H1 (cell line): ENCODE results near the gene TNFRSF6B. TPM values are rescaled to one million over a fixed set of nuclear protein-coding genes. Genes with fewer than 3 reads are reported as not detected.

Source experiments
- ASH2L ChIP-seq: fragments of 200-600, 300-600 bp; sonication (generic); IDR thresholded peaks from one replicate; pipeline ENCODE4 v1.7.1; 2017; ENCODE audit warnings: low read length
- BRCA1 ChIP-seq: IDR thresholded peaks from 2 replicates; pipeline ENCODE4 v1.6.1; 2012; ENCODE audit warnings: low read depth, low read length, improper control_type of control experiment
- CEBPB ChIP-seq: IDR thresholded peaks from 2 replicates; pipeline ENCODE4 v1.6.1; 2012; ENCODE audit warnings: low read depth, low read length
- EP300 ChIP-seq, 2 experiments: IDR thresholded peaks; 1 replicate in 1 of 2; 2 replicates in 1 of 2; pipeline ENCODE4 v1.6.1; 2011 to 2012; ENCODE audit warnings: low read depth in 2 of 2, low read length in 2 of 2, mild to moderate bottlenecking in 2 of 2, borderline replicate concordance in 1 of 2, inconsistent platforms in 1 of 2, moderate library complexity in 1 of 2
- EZH2 ChIP-seq: fragments of 200-600 bp; sonication (generic); IDR thresholded peaks from 2 replicates; pipeline ENCODE4 v1.7.1; 2012; ENCODE audit warnings: low read depth, mild to moderate bottlenecking, moderate library complexity, low read length, inconsistent platforms; ENCODE audit not compliant: severe bottlenecking
- GABPA ChIP-seq: IDR thresholded peaks from 2 replicates; pipeline ENCODE4 v1.6.1; 2011; ENCODE audit warnings: mild to moderate bottlenecking, low read length, moderate library complexity, borderline replicate concordance; ENCODE audit not compliant: insufficient read depth
- KDM5A ChIP-seq: fragments of 200-600 bp; IDR thresholded peaks from 2 replicates; pipeline ENCODE4 v1.7.1; 2012; ENCODE audit warnings: mild to moderate bottlenecking, low read length, inconsistent platforms, mixed read lengths
- NRF1 ChIP-seq: IDR thresholded peaks from 2 replicates; pipeline ENCODE4 v1.6.1; 2011; ENCODE audit warnings: mild to moderate bottlenecking, low read depth, low read length, improper control_type of control experiment
- POU5F1 ChIP-seq: IDR thresholded peaks from 2 replicates; pipeline ENCODE4 v1.6.1; 2011; ENCODE audit warnings: low read depth, mild to moderate bottlenecking, low read length, moderate library complexity
- RAD21 ChIP-seq, 2 experiments: IDR thresholded peaks in 1 of 2; conservative IDR thresholded peaks in 1 of 2; 2 replicates each; pipeline ENCODE4 v1.6.1; 2011; ENCODE audit warnings: low read depth in 2 of 2, low read length in 2 of 2, improper control_type of control experiment in 1 of 2, inconsistent platforms in 1 of 2, mild to moderate bottlenecking in 1 of 2, moderate library complexity in 1 of 2
- SIN3A ChIP-seq, 2 experiments: IDR thresholded peaks in 1 of 2; conservative IDR thresholded peaks in 1 of 2; 2 replicates each; pipeline ENCODE4 v1.6.1; 2011 to 2012; ENCODE audit warnings: low read length in 2 of 2, improper control_type of control experiment in 1 of 2, low read depth in 1 of 2, mild to moderate bottlenecking in 1 of 2
- SP1 ChIP-seq: IDR thresholded peaks from 2 replicates; pipeline ENCODE4 v1.6.1; 2011; ENCODE audit warnings: low read depth, low read length
- SP4 ChIP-seq: IDR thresholded peaks from 2 replicates; pipeline ENCODE4 v1.6.1; 2012; ENCODE audit warnings: low read length, inconsistent platforms
- SUZ12 ChIP-seq: fragments of 200-600 bp; sonication (generic); IDR thresholded peaks from 2 replicates; pipeline ENCODE4 v1.6.1; 2012; ENCODE audit warnings: mild to moderate bottlenecking, inconsistent platforms, low read length, moderate library complexity, mixed read lengths
- TAF1 ChIP-seq: IDR thresholded peaks from 2 replicates; pipeline ENCODE4 v1.6.1; 2011; ENCODE audit warnings: mild to moderate bottlenecking, low read depth, low read length
- TBP ChIP-seq: IDR thresholded peaks from 2 replicates; pipeline ENCODE4 v1.6.1; 2011; ENCODE audit warnings: low read depth, low read length, improper control_type of control experiment
- TEAD4 ChIP-seq: IDR thresholded peaks from 2 replicates; pipeline ENCODE4 v1.6.1; 2012; ENCODE audit warnings: low read depth, low read length, inconsistent platforms, mixed read lengths
- YY1 ChIP-seq: IDR thresholded peaks from 2 replicates; pipeline ENCODE4 v1.6.1; 2011; ENCODE audit warnings: low read depth, mild to moderate bottlenecking, low read length
- polyA plus RNA-seq, 7 experiments: library from polyadenylated mRNA; depleted of rRNA in 3 of 7; stranded (reverse) in 5 of 7; unstranded in 2 of 7; fragments of >200 nt in 5 of 7; fragments of 200-250 nt in 2 of 7; gene quantifications; 1 replicate in 5 of 7; 2 replicates in 1 of 7; 4 replicates in 1 of 7; pipeline versions ENCODE4 v1.2.1 to v1.2.3, GENCODE V29; 2011 to 2013; ENCODE audit warnings: missing spikeins in 2 of 7, mixed read lengths in 2 of 7
- total RNA-seq: library from RNA; stranded (reverse); fragmentation: NEBNext Ultra II Directional; extraction: Animal tissue kit (Norgen Biotek cat#: 25700); gene quantifications from 2 replicates; pipeline ENCODE4 v1.2.1, GENCODE V29; 2021
- TF ChIP-seq, protein P1 (sequence below): IDR thresholded peaks from 2 replicates; pipeline ENCODE4 v1.6.1; 2012; ENCODE audit warnings: low read length, inconsistent platforms
- TF ChIP-seq, protein P2 (sequence below): IDR thresholded peaks from 2 replicates; pipeline ENCODE4 v1.6.1; 2012; ENCODE audit warnings: inconsistent platforms
- TF ChIP-seq, protein P3 (sequence below): IDR thresholded peaks from 2 replicates; pipeline ENCODE4 v1.6.1; 2011; ENCODE audit warnings: low read length, improper control_type of control experiment

TNFRSF6B gene
- total and polyA plus RNA-seq, 2 of the 8 experiments (the other 6 are each of a cell fraction or from before 2014, with no cell fraction given), result 3.1 TPM; not detected in 1

DNA sequence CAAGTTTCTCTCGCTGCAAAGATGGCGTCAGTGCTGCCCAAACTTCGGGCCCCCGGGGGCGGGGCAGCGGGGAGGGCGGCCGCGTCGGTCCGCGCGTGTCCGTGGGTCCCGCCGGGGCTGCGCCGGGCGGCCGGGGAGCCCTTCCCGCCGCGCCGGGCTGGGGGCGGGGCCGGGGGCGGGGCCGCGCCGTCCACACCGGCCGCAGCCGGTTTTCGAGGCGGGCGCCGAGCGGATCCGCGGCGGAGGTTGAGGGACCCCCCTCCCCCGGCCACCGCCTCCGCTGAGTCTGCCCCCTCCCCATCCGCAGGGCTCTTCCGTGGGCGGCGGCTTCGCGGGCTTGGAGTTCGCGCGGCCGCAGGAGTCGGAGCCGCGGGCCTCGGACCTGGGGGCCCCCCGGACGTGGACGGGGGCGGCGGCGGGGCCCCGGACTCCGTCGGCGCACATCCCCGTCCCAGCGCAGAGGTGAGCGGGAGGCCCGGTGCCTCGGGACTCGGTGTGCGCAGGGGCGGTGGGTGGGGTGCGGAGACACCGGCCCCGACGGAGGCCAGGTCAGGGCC, 43.7 kb downstream of the TNFRSF6B start (continued):
- TF ChIP-seq, protein P1, sequence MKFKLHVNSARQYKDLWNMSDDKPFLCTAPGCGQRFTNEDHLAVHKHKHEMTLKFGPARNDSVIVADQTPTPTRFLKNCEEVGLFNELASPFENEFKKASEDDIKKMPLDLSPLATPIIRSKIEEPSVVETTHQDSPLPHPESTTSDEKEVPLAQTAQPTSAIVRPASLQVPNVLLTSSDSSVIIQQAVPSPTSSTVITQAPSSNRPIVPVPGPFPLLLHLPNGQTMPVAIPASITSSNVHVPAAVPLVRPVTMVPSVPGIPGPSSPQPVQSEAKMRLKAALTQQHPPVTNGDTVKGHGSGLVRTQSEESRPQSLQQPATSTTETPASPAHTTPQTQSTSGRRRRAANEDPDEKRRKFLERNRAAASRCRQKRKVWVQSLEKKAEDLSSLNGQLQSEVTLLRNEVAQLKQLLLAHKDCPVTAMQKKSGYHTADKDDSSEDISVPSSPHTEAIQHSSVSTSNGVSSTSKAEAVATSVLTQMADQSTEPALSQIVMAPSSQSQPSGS, result no peak
- TF ChIP-seq, protein P2, sequence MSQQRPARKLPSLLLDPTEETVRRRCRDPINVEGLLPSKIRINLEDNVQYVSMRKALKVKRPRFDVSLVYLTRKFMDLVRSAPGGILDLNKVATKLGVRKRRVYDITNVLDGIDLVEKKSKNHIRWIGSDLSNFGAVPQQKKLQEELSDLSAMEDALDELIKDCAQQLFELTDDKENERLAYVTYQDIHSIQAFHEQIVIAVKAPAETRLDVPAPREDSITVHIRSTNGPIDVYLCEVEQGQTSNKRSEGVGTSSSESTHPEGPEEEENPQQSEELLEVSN, result no peak
- TF ChIP-seq SP4 (0 out of 2 replicates have a peak, but pooled peaks have one; percentile 11), RAD21 (IDR thresholded peaks at IDR 0.05 in 1 of 2, conservative IDR thresholded peaks at IDR 0.05 in 1 of 2; ENCODE audit: low read depth in 2 of 2, low read length in 2 of 2) (no peak), GABPA (0 out of 2 replicates have a peak, but pooled peaks have one; percentile 10), BRCA1 (no peak), EZH2 (no peak), CEBPB (no peak), POU5F1 (no peak), TAF1 (no peak), NRF1 (no peak), SUZ12 (no peak), TBP (no peak), SIN3A (conservative IDR thresholded peaks at IDR 0.05 in 1 of 2, IDR thresholded peaks at IDR 0.05 in 1 of 2; ENCODE audit: low read depth in 1 of 2, low read length in 2 of 2) (no peak), YY1 (peak; percentile 31; the same call in 1 of the 2 replicates), ASH2L (no peak), SP1 (no peak), EP300 (IDR thresholded peaks at IDR 0.05; ENCODE audit: borderline replicate concordance in 1 of 2, low read depth in 2 of 2, low read length in 2 of 2) (no peak), TEAD4 (no peak), KDM5A (no peak)
- TF ChIP-seq, protein P3, sequence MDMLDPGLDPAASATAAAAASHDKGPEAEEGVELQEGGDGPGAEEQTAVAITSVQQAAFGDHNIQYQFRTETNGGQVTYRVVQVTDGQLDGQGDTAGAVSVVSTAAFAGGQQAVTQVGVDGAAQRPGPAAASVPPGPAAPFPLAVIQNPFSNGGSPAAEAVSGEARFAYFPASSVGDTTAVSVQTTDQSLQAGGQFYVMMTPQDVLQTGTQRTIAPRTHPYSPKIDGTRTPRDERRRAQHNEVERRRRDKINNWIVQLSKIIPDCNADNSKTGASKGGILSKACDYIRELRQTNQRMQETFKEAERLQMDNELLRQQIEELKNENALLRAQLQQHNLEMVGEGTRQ, result no peak
